Measurements from ENCODE around the gene NKIRAS1.

NKIRAS1 gene

GRCh38 chr3:23941440-23941839 is 24.6 kb upstream of the NKIRAS1 start:
- TF ChIP-seq CTCF (conservative IDR thresholded peaks at IDR 0.05) (no peak), ZFX (IDR thresholded peaks at IDR 0.05) (no peak)
- H3K27ac ChIP-seq: no peak overlapping the region

GRCh38 chr3:23940775-23941174 is 24.0 kb upstream of the NKIRAS1 start:
- no peak overlapping the region for H3K27ac ChIP-seq
- TF ChIP-seq ZFX (IDR thresholded peaks at IDR 0.05) (no peak), CTCF (conservative IDR thresholded peaks at IDR 0.05) (no peak)

- no peak overlapping the region for H3K27ac ChIP-seq
- TF ChIP-seq ZFX (IDR thresholded peaks at IDR 0.05) (no peak), CTCF (conservative IDR thresholded peaks at IDR 0.05) (no peak)
Observed at GRCh38 chr3:23938688-23939087, 21.9 kb upstream of the NKIRAS1 start.

GRCh38 chr3:23937296-23937695 is 20.5 kb upstream of the NKIRAS1 start:
- H3K27ac ChIP-seq: no peak overlapping the region
- no peak for TF ChIP-seq ZFX (IDR thresholded peaks at IDR 0.05)
- no peak for TF ChIP-seq CTCF (conservative IDR thresholded peaks at IDR 0.05)

- no peak overlapping the region for H3K27ac ChIP-seq
- TF ChIP-seq ZFX (IDR thresholded peaks at IDR 0.05): no peak
- TF ChIP-seq CTCF (conservative IDR thresholded peaks at IDR 0.05): no peak
Observed at GRCh38 chr3:23934253-23934652, 17.5 kb upstream of the NKIRAS1 start.

- no peak overlapping the region for H3K27ac ChIP-seq
- TF ChIP-seq ZFX (IDR thresholded peaks at IDR 0.05) (no peak), CTCF (conservative IDR thresholded peaks at IDR 0.05) (no peak)
Observed at GRCh38 chr3:23932571-23932970, 15.8 kb upstream of the NKIRAS1 start.

- TF ChIP-seq CTCF (conservative IDR thresholded peaks at IDR 0.05) (no peak), ZFX (IDR thresholded peaks at IDR 0.05) (no peak)
- H3K27ac ChIP-seq: no peak overlapping the region
Observed at GRCh38 chr3:23931597-23931996, 14.8 kb upstream of the NKIRAS1 start.

Data from C4-2B (cell line).